ENCODE data around the gene SUCO.

Gene SUCO

GRCh38 chr1:172629170-172629569 lies 96.2 kb downstream of the SUCO start:
- Histone ChIP-seq H3K4me1 (ENCODE audit: control insufficient read depth in 1 of 2, insufficient read depth in 2 of 2, low read length in 2 of 2) (peaks cover 0 to 3% of the 10 kb centered on the region in 2 experiments), H3K27me3 (ENCODE audit: insufficient read depth, low read length) (no peaks in the 10 kb centered on the region), H2BK12ac (ENCODE audit: low read length) (no peak overlapping the region), H3K9me3 (ENCODE audit: insufficient read depth, low read depth, low read length) (peaks cover 5% of the 10 kb centered on the region), H3K23ac (ENCODE audit: low read length) (no peak overlapping the region), H3K14ac (ENCODE audit: low read length) (no peak overlapping the region), H4K12ac (ENCODE audit: low read depth, low read length) (no peak overlapping the region), H3K4me3 (ENCODE audit: low read depth, low read length) (no peak overlapping the region), H4K91ac (ENCODE audit: low read depth, low read length) (no peak overlapping the region), H3K36me3 (ENCODE audit: control insufficient read depth in 1 of 2, insufficient read depth in 2 of 2, low read length in 2 of 2) (no peaks in the 10 kb centered on the region), H2BK120ac (ENCODE audit: insufficient read depth, low read length, poor library complexity) (no peak overlapping the region), H3K4ac (ENCODE audit: low read depth, low read length) (no peak overlapping the region), H4K8ac (ENCODE audit: low read depth, low read length) (no peak overlapping the region), H3K79me1 (ENCODE audit: low read length) (peaks cover 2% of the 10 kb centered on the region), H2BK5ac (ENCODE audit: low read depth, low read length, poor library complexity) (no peak overlapping the region), H2AK5ac (ENCODE audit: low read length) (no peak overlapping the region), H3K9ac (ENCODE audit: low read length) (no peak overlapping the region), H3K4me2 (ENCODE audit: low read length) (no peak overlapping the region), H2AFZ (ENCODE audit: insufficient read depth, low read length, poor library complexity) (no peak overlapping the region), H3K18ac (ENCODE audit: low read length) (no peak overlapping the region), H3K27ac (ENCODE audit: low read depth, low read length) (no peak overlapping the region), H3K79me2 (ENCODE audit: control insufficient read depth, insufficient read depth, low read length, poor library complexity) (no peaks in the 10 kb centered on the region)
- DNase-seq, result no peak
- WGBS (ENCODE audit: extremely low coverage, insufficient coverage, insufficient read length), result no CpG with 5 or more reads among the region's 2 CpGs

- Histone ChIP-seq H3K18ac (ENCODE audit: low read length) (no peak overlapping the region), H4K12ac (ENCODE audit: low read depth, low read length) (no peak overlapping the region), H3K9me3 (ENCODE audit: insufficient read depth, low read depth, low read length) (peaks cover 5% of the 10 kb centered on the region), H3K14ac (ENCODE audit: low read length) (no peak overlapping the region), H2AK5ac (ENCODE audit: low read length) (no peak overlapping the region), H3K4me3 (ENCODE audit: low read depth, low read length) (no peak overlapping the region), H4K91ac (ENCODE audit: low read depth, low read length) (no peak overlapping the region), H3K4ac (ENCODE audit: low read depth, low read length) (no peak overlapping the region), H3K9ac (ENCODE audit: low read length) (no peak overlapping the region), H3K27me3 (ENCODE audit: insufficient read depth, low read length) (no peaks in the 10 kb centered on the region), H2BK12ac (ENCODE audit: low read length) (peak overlapping the region; percentile 50), H3K27ac (ENCODE audit: low read depth, low read length) (no peak overlapping the region), H2BK5ac (ENCODE audit: low read depth, low read length, poor library complexity) (no peak overlapping the region), H4K8ac (ENCODE audit: low read depth, low read length) (no peak overlapping the region), H3K4me1 (ENCODE audit: control insufficient read depth in 1 of 2, insufficient read depth in 2 of 2, low read length in 2 of 2) (peaks cover 0 to 3% of the 10 kb centered on the region in 2 experiments), H3K79me2 (ENCODE audit: control insufficient read depth, insufficient read depth, low read length, poor library complexity) (no peaks in the 10 kb centered on the region), H2BK120ac (ENCODE audit: insufficient read depth, low read length, poor library complexity) (no peak overlapping the region), H3K4me2 (ENCODE audit: low read length) (no peak overlapping the region), H3K23ac (ENCODE audit: low read length) (no peak overlapping the region), H3K36me3 (ENCODE audit: control insufficient read depth in 1 of 2, insufficient read depth in 2 of 2, low read length in 2 of 2) (no peaks in the 10 kb centered on the region), H3K79me1 (ENCODE audit: low read length) (peaks cover 2% of the 10 kb centered on the region), H2AFZ (ENCODE audit: insufficient read depth, low read length, poor library complexity) (no peak overlapping the region)
- WGBS (ENCODE audit: extremely low coverage, insufficient coverage, insufficient read length), result no CpG with 5 or more reads among the region's 2 CpGs
- no peak for DNase-seq
Measured at GRCh38 chr1:172629638-172630037, 96.7 kb downstream of the SUCO start.

- H3K4me2 ChIP-seq (ENCODE audit: low read length), result no peak overlapping the region
- H3K18ac ChIP-seq (ENCODE audit: low read length), result no peak overlapping the region
- H2BK5ac ChIP-seq (ENCODE audit: low read depth, low read length, poor library complexity), result no peak overlapping the region
- no peak for DNase-seq
- peaks cover 2% of the 10 kb centered on the region for H3K79me1 ChIP-seq (ENCODE audit: low read length)
- no peak overlapping the region for H2AK5ac ChIP-seq (ENCODE audit: low read length)
- H2BK12ac ChIP-seq (ENCODE audit: low read length), result no peak overlapping the region
- H2AFZ ChIP-seq (ENCODE audit: insufficient read depth, low read length, poor library complexity), result no peak overlapping the region
- no peak overlapping the region for H4K8ac ChIP-seq (ENCODE audit: low read depth, low read length)
- H2BK120ac ChIP-seq (ENCODE audit: insufficient read depth, low read length, poor library complexity), result no peak overlapping the region
- no peak overlapping the region for H3K4ac ChIP-seq (ENCODE audit: low read depth, low read length)
- H3K27me3 ChIP-seq (ENCODE audit: insufficient read depth, low read length), result no peaks in the 10 kb centered on the region
- no peak overlapping the region for H3K9ac ChIP-seq (ENCODE audit: low read length)
- H3K23ac ChIP-seq (ENCODE audit: low read length), result no peak overlapping the region
- WGBS (ENCODE audit: extremely low coverage, insufficient coverage, insufficient read length), result no CpG with 5 or more reads among the region's 11 CpGs
- H3K36me3 ChIP-seq (ENCODE audit: control insufficient read depth in 1 of 2, insufficient read depth in 2 of 2, low read length in 2 of 2), result no peaks in the 10 kb centered on the region
- no peak overlapping the region for H4K91ac ChIP-seq (ENCODE audit: low read depth, low read length)
- H3K9me3 ChIP-seq (ENCODE audit: insufficient read depth, low read depth, low read length), result peaks cover 5% of the 10 kb centered on the region
- no peak overlapping the region for H3K27ac ChIP-seq (ENCODE audit: low read depth, low read length)
- peaks cover 0 to 3% of the 10 kb centered on the region in 2 experiments for H3K4me1 ChIP-seq (ENCODE audit: control insufficient read depth in 1 of 2, insufficient read depth in 2 of 2, low read length in 2 of 2)
- no peaks in the 10 kb centered on the region for H3K79me2 ChIP-seq (ENCODE audit: control insufficient read depth, insufficient read depth, low read length, poor library complexity)
- H3K14ac ChIP-seq (ENCODE audit: low read length), result no peak overlapping the region
- H4K12ac ChIP-seq (ENCODE audit: low read depth, low read length), result no peak overlapping the region
- H3K4me3 ChIP-seq (ENCODE audit: low read depth, low read length), result no peak overlapping the region
Measured at GRCh38 chr1:172630056-172630818, 97.3 kb downstream of the SUCO start.

- peaks cover 5% of the 10 kb centered on the region for H3K9me3 ChIP-seq (ENCODE audit: insufficient read depth, low read depth, low read length)
Measured at GRCh38 chr1:172630868-172631267, 97.9 kb downstream of the SUCO start.

More at GRCh38 chr1:172630868-172631267, 97.9 kb downstream of the SUCO start:
- Histone ChIP-seq H3K14ac (ENCODE audit: low read length) (no peak overlapping the region), H3K27ac (ENCODE audit: low read depth, low read length) (no peak overlapping the region), H2AK5ac (ENCODE audit: low read length) (no peak overlapping the region), H2BK12ac (ENCODE audit: low read length) (no peak overlapping the region), H3K4me2 (ENCODE audit: low read length) (no peak overlapping the region), H3K27me3 (ENCODE audit: insufficient read depth, low read length) (no peaks in the 10 kb centered on the region), H3K9ac (ENCODE audit: low read length) (no peak overlapping the region), H3K18ac (ENCODE audit: low read length) (no peak overlapping the region), H4K12ac (ENCODE audit: low read depth, low read length) (no peak overlapping the region), H3K79me2 (ENCODE audit: control insufficient read depth, insufficient read depth, low read length, poor library complexity) (no peaks in the 10 kb centered on the region), H4K91ac (ENCODE audit: low read depth, low read length) (no peak overlapping the region), H3K23ac (ENCODE audit: low read length) (no peak overlapping the region), H3K4me3 (ENCODE audit: low read depth, low read length) (no peak overlapping the region), H2AFZ (ENCODE audit: insufficient read depth, low read length, poor library complexity) (no peak overlapping the region), H4K8ac (ENCODE audit: low read depth, low read length) (no peak overlapping the region), H3K4me1 (ENCODE audit: control insufficient read depth in 1 of 2, insufficient read depth in 2 of 2, low read length in 2 of 2) (peaks cover 0 to 3% of the 10 kb centered on the region in 2 experiments), H2BK120ac (ENCODE audit: insufficient read depth, low read length, poor library complexity) (no peak overlapping the region), H2BK5ac (ENCODE audit: low read depth, low read length, poor library complexity) (no peak overlapping the region), H3K4ac (ENCODE audit: low read depth, low read length) (no peak overlapping the region), H3K36me3 (ENCODE audit: control insufficient read depth in 1 of 2, insufficient read depth in 2 of 2, low read length in 2 of 2) (no peaks in the 10 kb centered on the region), H3K79me1 (ENCODE audit: low read length) (peaks cover 2% of the 10 kb centered on the region)
- DNase-seq, result no peak
- no CpG with 5 or more reads among the region's 3 CpGs for WGBS (ENCODE audit: extremely low coverage, insufficient coverage, insufficient read length)

All from trophoblast cell (in vitro differentiated cells and primary cell).